Right lobe of liver (tissue), 4 donors: ENCODE results near the gene ODF2L.

Source experiments
- CTCF ChIP-seq, 4 donors: fragments of 200-600 bp in 3 of 4; fragments of 450-650 bp in 1 of 4; IDR thresholded peaks; one replicate each; pipeline versions ENCODE4 v1.5.1 to v1.8.0; 2016 to 2022; ENCODE audit warnings: antibody characterized with exemption in 4 of 4, mild to moderate bottlenecking in 2 of 4
- POLR2A ChIP-seq: fragments of 450-650 bp; IDR thresholded peaks from one replicate; pipeline ENCODE4 v1.6.1; 2017; ENCODE audit warnings: antibody characterized with exemption, mild to moderate bottlenecking
- donor health status: DM: no; HTN: no; CAD: no.
- donor health status: DM: no; HTN: no; CAD: no.
- donor health status: DM: no; HTN: yes; CAD: no.

GRCh38 chr1:86394416-86394815, 1.7 kb downstream of the ODF2L start:
- TF ChIP-seq POLR2A (no peak), CTCF (IDR thresholded peaks at IDR 0.05) (no peak)
